H1 (cell line): ENCODE data around the gene HOXB6. TPM values are rescaled to one million over a fixed set of nuclear protein-coding genes. Genes with fewer than 3 reads are reported as not detected.
A peak's percentile ranks its signal among the peaks of the same experiment; 100 is the strongest.

Source experiments
- CTCF ChIA-PET: fragments of 300-600 bp; sonication (Branson Sonifier 250); formaldehyde crosslinking; loops from one replicate; lab custom pipeline; 2021; ENCODE audit not compliant: partially characterized antibody; lab: Charles Lee
- POLR2A ChIA-PET: fragments of 300-600 bp; sonication (Branson Sonifier 250); formaldehyde crosslinking; loops from one replicate; lab custom pipeline; 2021; ENCODE audit warnings: inconsistent platforms; ENCODE audit not compliant: partially characterized antibody; lab: Charles Lee
- DNase-seq, 2 experiments: peaks; one replicate each; pipeline versions ENCODE4 v3.0.0 to v3.0.0-alpha.2; 2010 to 2022; ENCODE audit warnings: low spot score in 2 of 2, low read depth in 1 of 2, mixed read lengths in 1 of 2
- FAIRE-seq: peaks from 2 replicates; lab custom pipeline; 2011; peaks lifted over from hg19 to GRCh38; lab: Jason Lieb, UNC
- H2AFZ ChIP-seq: 2 replicates; pipeline ENCODE4 v1.8.1; 2012; ENCODE audit warnings: low read length, inconsistent platforms
- H2AK5ac ChIP-seq: 2 replicates; pipeline ENCODE4 v1.6.1; 2013; ENCODE audit warnings: low read depth, low read length
- H2BK120ac ChIP-seq: replicated peaks from 2 replicates; pipeline ENCODE3; 2013; ENCODE audit warnings: low read depth, low read length, inconsistent platforms
- H2BK12ac ChIP-seq: 2 replicates; pipeline ENCODE4 v1.6.1; 2013; ENCODE audit warnings: low read depth, low read length
- H2BK15ac ChIP-seq: 2 replicates; pipeline ENCODE4 v1.6.1; 2013; ENCODE audit warnings: low read length
- H2BK20ac ChIP-seq: 2 replicates; pipeline ENCODE4 v1.6.1; 2013; ENCODE audit warnings: low read length
- H2BK5ac ChIP-seq: 2 replicates; pipeline ENCODE4 v1.6.1; 2013; ENCODE audit warnings: low read depth, low read length
- H3K14ac ChIP-seq: 2 replicates; pipeline ENCODE4 v1.6.1; 2013; ENCODE audit warnings: inconsistent platforms; ENCODE audit not compliant: insufficient read length
- H3K18ac ChIP-seq: 2 replicates; pipeline ENCODE4 v1.6.1; 2013; ENCODE audit warnings: low read length; ENCODE audit errors: extremely low read depth
- H3K23ac ChIP-seq: 2 replicates; pipeline ENCODE4 v1.6.1; 2013; ENCODE audit warnings: inconsistent platforms; ENCODE audit not compliant: insufficient read length
- H3K23me2 ChIP-seq: 2 replicates; pipeline ENCODE4 v1.6.1; 2013; ENCODE audit warnings: low read depth, low read length
- H3K27ac ChIP-seq: 2 replicates; pipeline ENCODE4 v1.6.1; 2011; ENCODE audit warnings: low read depth, low read length, inconsistent platforms
- H3K27me3 ChIP-seq, 4 experiments: replicated peaks in 1 of 4; 1 replicate in 1 of 4; 2 replicates in 3 of 4; pipeline versions ENCODE4 v1.6.1 to v1.8.1; 2011 to 2013; ENCODE audit warnings: low read length in 3 of 4, mild to moderate bottlenecking in 3 of 4, inconsistent platforms in 2 of 4, mixed read lengths in 2 of 4, moderate library complexity in 1 of 4; ENCODE audit not compliant: control insufficient read depth in 3 of 4, insufficient read depth in 3 of 4; ENCODE audit errors: extremely low read depth in 1 of 4
- H3K36me3 ChIP-seq, 4 experiments: 2 replicates each; pipeline versions ENCODE4 v1.6.1 to v1.8.1; 2011 to 2013; ENCODE audit warnings: mild to moderate bottlenecking in 4 of 4, low read length in 3 of 4, moderate library complexity in 2 of 4, control low read depth in 1 of 4, inconsistent platforms in 1 of 4; ENCODE audit not compliant: insufficient read depth in 4 of 4, control insufficient read depth in 2 of 4
- H3K4ac ChIP-seq: replicated peaks from 2 replicates; pipeline ENCODE3; 2013; ENCODE audit warnings: low read length, low read depth, mixed read lengths, inconsistent platforms; ENCODE audit not compliant: insufficient read length
- H3K4me1 ChIP-seq, 4 experiments: replicated peaks in 1 of 4; 1 replicate in 1 of 4; 2 replicates in 3 of 4; pipeline versions ENCODE4 v1.6.1 to v1.8.1; 2011 to 2013; ENCODE audit warnings: low read length in 3 of 4, inconsistent platforms in 2 of 4, mixed read lengths in 1 of 4; ENCODE audit not compliant: insufficient read depth in 4 of 4, control insufficient read depth in 3 of 4
- H3K4me2 ChIP-seq, 2 experiments: 2 replicates each; pipeline versions ENCODE4 v1.6.1 to v1.8.1; 2011 to 2013; ENCODE audit warnings: low read depth in 2 of 2, low read length in 2 of 2, control low read depth in 1 of 2, inconsistent platforms in 1 of 2, mild to moderate bottlenecking in 1 of 2; ENCODE audit not compliant: insufficient read depth in 1 of 2
- H3K4me3 ChIP-seq, 4 experiments: fragments of 200-600, 300-600 bp in 1 of 4; sonication (generic), shearing (Covaris generic), sonication (Bioruptor Twin) in 1 of 4; 2 replicates each; pipeline versions ENCODE4 v1.5.1 to v1.8.1; 2011 to 2016; ENCODE audit warnings: low read length in 4 of 4, low read depth in 3 of 4, control low read depth in 2 of 4, inconsistent platforms in 2 of 4, mild to moderate bottlenecking in 2 of 4, mixed read lengths in 1 of 4, moderate library complexity in 1 of 4; ENCODE audit not compliant: insufficient read depth in 2 of 4; ENCODE audit errors: extremely low read depth in 1 of 4
- H3K56ac ChIP-seq: replicated peaks from 2 replicates; pipeline ENCODE3; 2013; ENCODE audit warnings: low read depth, mild to moderate bottlenecking, mixed read lengths, low read length, inconsistent platforms; ENCODE audit not compliant: insufficient read length
- H3K79me1 ChIP-seq: 2 replicates; pipeline ENCODE4 v1.6.1; 2013; ENCODE audit warnings: low read depth, low read length, control low read depth
- H3K79me2 ChIP-seq, 2 experiments: 2 replicates each; pipeline versions ENCODE4 v1.6.1 to v1.8.1; 2012 to 2013; ENCODE audit warnings: low read length in 2 of 2, mild to moderate bottlenecking in 2 of 2, inconsistent platforms in 1 of 2; ENCODE audit not compliant: insufficient read depth in 2 of 2, control insufficient read depth in 1 of 2
- H3K9ac ChIP-seq, 4 experiments: replicated peaks in 1 of 4; 1 replicate in 1 of 4; 2 replicates in 3 of 4; pipeline versions ENCODE4 v1.6.1 to v1.8.1; 2011 to 2013; ENCODE audit warnings: low read depth in 3 of 4, low read length in 3 of 4, control low read depth in 2 of 4, mild to moderate bottlenecking in 2 of 4, moderate library complexity in 2 of 4, inconsistent platforms in 1 of 4; ENCODE audit errors: extremely low read depth in 1 of 4
- H3K9me3 ChIP-seq, 2 experiments: 2 replicates each; pipeline versions ENCODE4 v1.6.1 to v1.8.1; 2012 to 2013; ENCODE audit warnings: mild to moderate bottlenecking in 2 of 2, moderate library complexity in 2 of 2, control low read depth in 1 of 2, inconsistent platforms in 1 of 2, low read depth in 1 of 2, low read length in 1 of 2, mixed read lengths in 1 of 2; ENCODE audit not compliant: insufficient read depth in 2 of 2
- H4K20me1 ChIP-seq, 2 experiments: replicated peaks in 1 of 2; 2 replicates each; pipeline versions ENCODE3 to v1.8.1; 2011 to 2013; ENCODE audit warnings: inconsistent platforms in 2 of 2, low read length in 2 of 2, mild to moderate bottlenecking in 1 of 2; ENCODE audit not compliant: insufficient read depth in 2 of 2, control insufficient read depth in 1 of 2
- H4K5ac ChIP-seq: 2 replicates; pipeline ENCODE4 v1.6.1; 2013; ENCODE audit warnings: low read length, low read depth, mixed read lengths, inconsistent platforms; ENCODE audit not compliant: insufficient read length
- H4K8ac ChIP-seq: 2 replicates; pipeline ENCODE4 v1.8.0; 2013; ENCODE audit warnings: mild to moderate bottlenecking, moderate library complexity, low read length, inconsistent platforms; ENCODE audit not compliant: insufficient read depth; ENCODE audit errors: extremely low read depth
- H4K91ac ChIP-seq: replicated peaks from 2 replicates; pipeline ENCODE3; 2013; ENCODE audit warnings: low read length, mixed read lengths, inconsistent platforms; ENCODE audit not compliant: insufficient read length
- ASH2L ChIP-seq: fragments of 200-600, 300-600 bp; sonication (generic); IDR thresholded peaks from one replicate; pipeline ENCODE4 v1.7.1; 2017; ENCODE audit warnings: low read length
- BACH1 ChIP-seq: IDR thresholded peaks from 2 replicates; pipeline ENCODE4 v1.6.1; 2012; ENCODE audit warnings: low read length, improper control_type of control experiment
- EZH2 ChIP-seq: fragments of 200-600 bp; sonication (generic); IDR thresholded peaks from 2 replicates; pipeline ENCODE4 v1.7.1; 2012; ENCODE audit warnings: low read depth, mild to moderate bottlenecking, moderate library complexity, low read length, inconsistent platforms; ENCODE audit not compliant: severe bottlenecking
- NANOG ChIP-seq: IDR thresholded peaks from 2 replicates; pipeline ENCODE4 v1.6.1; 2011; ENCODE audit warnings: low read length, low read depth, mild to moderate bottlenecking, inconsistent platforms; ENCODE audit not compliant: insufficient read depth, poor library complexity, severe bottlenecking
- NRF1 ChIP-seq: IDR thresholded peaks from 2 replicates; pipeline ENCODE4 v1.6.1; 2011; ENCODE audit warnings: mild to moderate bottlenecking, low read depth, low read length, improper control_type of control experiment
- PHF8 ChIP-seq: fragments of 200-600 bp; sonication (generic); conservative IDR thresholded peaks from 2 replicates; pipeline ENCODE4 v1.7.1; 2012; ENCODE audit warnings: low read depth, mild to moderate bottlenecking, inconsistent platforms, low read length, moderate library complexity
- POU5F1 ChIP-seq: IDR thresholded peaks from 2 replicates; pipeline ENCODE4 v1.6.1; 2011; ENCODE audit warnings: low read depth, mild to moderate bottlenecking, low read length, moderate library complexity
- SAP30 ChIP-seq: fragments of 300-600 bp; sonication (generic); IDR thresholded peaks from 2 replicates; pipeline ENCODE4 v1.7.1; 2012; ENCODE audit warnings: low read length, moderate library complexity, mild to moderate bottlenecking, inconsistent platforms; ENCODE audit not compliant: insufficient read depth, insufficient replicate concordance
- SUZ12 ChIP-seq: fragments of 200-600 bp; sonication (generic); IDR thresholded peaks from 2 replicates; pipeline ENCODE4 v1.6.1; 2012; ENCODE audit warnings: mild to moderate bottlenecking, inconsistent platforms, low read length, moderate library complexity, mixed read lengths
- TCF12 ChIP-seq: IDR thresholded peaks from 2 replicates; pipeline ENCODE4 v1.6.1; 2011; ENCODE audit warnings: low read depth, mild to moderate bottlenecking, low read length
- YY1 ChIP-seq: IDR thresholded peaks from 2 replicates; pipeline ENCODE4 v1.6.1; 2011; ENCODE audit warnings: low read depth, mild to moderate bottlenecking, low read length
- WGBS, 2 experiments: shearing (Covaris generic) in 1 of 2; methylation state at CpG; one replicate each; pipeline versions ENCODE4 v1.1.6 to v1.1.7; 2013 to 2015; ENCODE audit warnings: low lambda C conversion rate in 2 of 2, mixed read lengths in 2 of 2, inconsistent platforms in 1 of 2, low coverage in 1 of 2, missing lambda C conversion rate in 1 of 2; ENCODE audit not compliant: insufficient replicate concordance in 2 of 2, insufficient coverage in 1 of 2, insufficient read length in 1 of 2; ENCODE audit errors: extremely low coverage in 1 of 2, missing lambda C conversion rate in 1 of 2; 5-methylcytosine and 5-hydroxymethylcytosine counted together
- polyA plus RNA-seq, 7 experiments: library from polyadenylated mRNA; depleted of rRNA in 3 of 7; stranded (reverse) in 5 of 7; unstranded in 2 of 7; fragments of >200 nt in 5 of 7; fragments of 200-250 nt in 2 of 7; gene quantifications; 1 replicate in 5 of 7; 2 replicates in 1 of 7; 4 replicates in 1 of 7; pipeline versions ENCODE4 v1.2.1 to v1.2.3, GENCODE V29; 2011 to 2013; ENCODE audit warnings: missing spikeins in 2 of 7, mixed read lengths in 2 of 7
- total RNA-seq: library from RNA; stranded (reverse); fragmentation: NEBNext Ultra II Directional; extraction: Animal tissue kit (Norgen Biotek cat#: 25700); gene quantifications from 2 replicates; pipeline ENCODE4 v1.2.1, GENCODE V29; 2021

The HOXB6 gene
- total and polyA plus RNA-seq, 2 of the 8 experiments (the other 6 are each of a cell fraction or from before 2014, with no cell fraction given) = not detected

DNA sequence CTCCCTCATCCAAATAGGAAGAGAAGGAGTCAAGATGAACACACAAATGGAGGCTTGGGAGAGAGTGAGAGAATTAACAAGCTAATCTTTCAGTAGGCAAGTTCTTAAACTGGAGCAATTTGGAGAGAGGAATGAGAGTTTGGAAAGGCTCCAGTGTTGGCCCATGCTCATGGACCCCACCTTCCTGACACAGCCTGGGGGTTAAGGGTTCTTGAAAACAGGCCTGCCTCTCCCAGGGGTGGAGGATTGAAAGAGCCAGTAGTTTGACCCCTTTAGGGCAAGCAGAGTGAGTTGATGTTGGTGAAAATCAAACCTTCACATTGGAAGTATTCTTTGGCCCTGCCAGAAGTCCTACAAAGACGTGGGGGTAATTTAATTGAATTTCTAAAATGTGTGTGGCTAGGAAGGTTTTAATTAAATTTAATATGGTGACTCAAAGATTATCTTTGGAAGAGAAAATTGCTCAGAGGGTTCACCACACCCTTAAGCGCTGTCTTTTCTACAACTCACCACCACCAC is 20.5 kb downstream of the HOXB6 start:
- H3K23me2 ChIP-seq = no peaks in the 10 kb centered on the region
- H3K4me1 ChIP-seq = peaks cover 0 to 5% (median 4%) of the 10 kb centered on the region in 4 experiments; a peak in 4 of 7 replicates
- no peak overlapping the region for H3K56ac ChIP-seq
- POLR2A ChIA-PET = no interaction called here
- H3K14ac ChIP-seq = no peak overlapping the region
- no peak overlapping the region for H3K9ac ChIP-seq
- H2BK12ac ChIP-seq = no peak overlapping the region
- no peak overlapping the region for H4K8ac ChIP-seq
- no peak overlapping the region for H2BK5ac ChIP-seq
- H4K5ac ChIP-seq = no peak overlapping the region
- H2BK15ac ChIP-seq = no peak overlapping the region
- CTCF ChIA-PET = interaction anchor here (0.6 to 2.6 kb wide), 7 partner anchors 17 to 110 kb away, joined by 3 to 9 read pairs (median 5); no protein-coding TSS in a partner anchor
- H3K4me3 ChIP-seq = no peak overlapping the region
- no peak overlapping the region for H3K4ac ChIP-seq
- no peak overlapping the region for H2AK5ac ChIP-seq
- H2BK120ac ChIP-seq = no peak overlapping the region
- 29% methylated on average over 2 of the region's 2 CpGs; no CpG with 5 or more reads in 1 of the 2 experiments for WGBS, 2 experiments
- no peaks in the 10 kb centered on the region for H3K9me3 ChIP-seq
- no peaks in the 10 kb centered on the region for H3K79me2 ChIP-seq
- TF ChIP-seq ASH2L (no peak), NANOG (no peak), BACH1 (no peak), TCF12 (no peak), YY1 (no peak), SUZ12 (peak; percentile 2; the same call in 1 of the 2 replicates), POU5F1 (no peak), NRF1 (no peak), SAP30 (no peak), PHF8 (no peak), EZH2 (peak; percentile 55)
- peaks cover 0 to 18% (median 0%) of the 10 kb centered on the region in 4 experiments; a peak in 1 of 8 replicates for H3K36me3 ChIP-seq
- no peaks in the 10 kb centered on the region for H3K79me1 ChIP-seq
- H3K4me2 ChIP-seq = no peak overlapping the region
- no peak overlapping the region for H3K18ac ChIP-seq
- H4K20me1 ChIP-seq = peaks cover 23 to 40% of the 10 kb centered on the region in 2 experiments
- H2AFZ ChIP-seq = no peak overlapping the region
- no peak overlapping the region for H3K23ac ChIP-seq
- H4K91ac ChIP-seq = no peak overlapping the region
- FAIRE-seq (no peak), DNase-seq (no peak)
- H3K27ac ChIP-seq = no peak overlapping the region
- H2BK20ac ChIP-seq = no peak overlapping the region
- peaks cover 99 to 100% (median 100%) of the 10 kb centered on the region in 4 experiments for H3K27me3 ChIP-seq
